Right renal cortex interstitium (tissue), 3 donors: ENCODE measurements around the gene SKOR2. TPM values are rescaled to one million over a fixed set of nuclear protein-coding genes. Genes with fewer than 3 reads are reported as not detected.

Experiments
- polyA plus RNA-seq, 3 donors: library from polyadenylated mRNA; unstranded; fragments of 120-200 nt; gene quantifications; one replicate each; pipeline ENCODE4 v1.2.1, GENCODE V29; 2013; ENCODE audit not compliant: insufficient read length in 3 of 3

The SKOR2 gene
- polyA plus RNA-seq, 3 donors, result not detected

Other genes starting within 250 kb of the SKOR2 start
- under 1 TPM in 1 of 3 donors, not detected in 2; 0.06 TPM for gene ELOA2, start 216.0 kb downstream of the SKOR2 start, polyA plus RNA-seq
- gene HDHD2, start 101.2 kb downstream of the SKOR2 start, polyA plus RNA-seq, result 10 to 100 TPM; 48.7 to 57.2 (median 55.5) TPM
- gene IER3IP1, start 75.3 kb downstream of the SKOR2 start, polyA plus RNA-seq, result 10 to 100 TPM; 36.3 to 41.6 (median 36.9) TPM